Stimulated activated CD8-positive, alpha-beta memory T cell treated with anti-CD3 and anti-CD28 coated beads, Interleukin-15, amount 100 ng/mL, for 4 hours (primary cell): ENCODE results near the gene PARD3B.
A peak's percentile ranks its signal among the peaks of the same experiment; 100 is the strongest.
"Not testable (repeated sequence)": the region's sequence is repeated elsewhere in the genome, so short reads cannot be mapped to it uniquely, and the experiment has no call there.

Experiments used
- DNase-seq, 2 donors: peaks; one replicate each; pipeline ENCODE4 v3.0.0-alpha.2; 2020; ENCODE audit warnings: low read depth in 2 of 2

PARD3B gene

GRCh38 chr2:205193125-205193835 is 648.0 kb downstream of the PARD3B start:
- DNase-seq, result no peak

GRCh38 chr2:205193836-205194228 is 648.6 kb downstream of the PARD3B start:
- DNase-seq, result no peak

GRCh38 chr2:205197468-205198139 is 652.3 kb downstream of the PARD3B start:
- peak in 1 of 2 donors; percentile 2 for DNase-seq

GRCh38 chr2:205198140-205198525 is 652.9 kb downstream of the PARD3B start:
- no peak for DNase-seq

- no peak for DNase-seq
Observed at GRCh38 chr2:205199165-205199850, 654.0 kb downstream of the PARD3B start.

- no peak for DNase-seq
Observed at GRCh38 chr2:205210494-205210893, 665.2 kb downstream of the PARD3B start.

GRCh38 chr2:205212357-205212756 is 667.1 kb downstream of the PARD3B start:
- DNase-seq, result no peak

- DNase-seq, result no peak
Observed at GRCh38 chr2:205216092-205216491, 670.8 kb downstream of the PARD3B start.

- DNase-seq, result no peak
Observed at GRCh38 chr2:205216580-205216979, 671.3 kb downstream of the PARD3B start.

- DNase-seq, result no peak
Observed at GRCh38 chr2:205217004-205217403, 671.7 kb downstream of the PARD3B start.

- DNase-seq, result no peak
Observed at GRCh38 chr2:205218056-205218455, 672.8 kb downstream of the PARD3B start.

GRCh38 chr2:205218816-205219215 is 673.5 kb downstream of the PARD3B start:
- DNase-seq, result not testable (repeated sequence)

GRCh38 chr2:205220559-205220958 is 675.3 kb downstream of the PARD3B start:
- DNase-seq, result no peak

GRCh38 chr2:205232086-205232485 is 686.8 kb downstream of the PARD3B start:
- no peak for DNase-seq

GRCh38 chr2:205235434-205235833 is 690.2 kb downstream of the PARD3B start:
- no peak for DNase-seq

- no peak for DNase-seq
Observed at GRCh38 chr2:205237524-205237923, 692.2 kb downstream of the PARD3B start.

- no peak for DNase-seq
Observed at GRCh38 chr2:205245001-205245400, 699.7 kb downstream of the PARD3B start.

GRCh38 chr2:205245652-205246051 is 700.4 kb downstream of the PARD3B start:
- DNase-seq, result no peak

GRCh38 chr2:205259121-205259520 is 713.8 kb downstream of the PARD3B start:
- no peak for DNase-seq

GRCh38 chr2:205261516-205262020 is 716.3 kb downstream of the PARD3B start:
- no peak for DNase-seq

GRCh38 chr2:205267323-205267722 is 722.0 kb downstream of the PARD3B start:
- DNase-seq, result no peak

- no peak for DNase-seq
Observed at GRCh38 chr2:205270689-205271088, 725.4 kb downstream of the PARD3B start.

GRCh38 chr2:205273148-205273547 is 727.9 kb downstream of the PARD3B start:
- DNase-seq, result no peak
